GM10847 (cell line): ENCODE results near the gene ATP6V1A.
A peak's percentile ranks its signal among the peaks of the same experiment; 100 is the strongest.

Experiments
- POLR2A ChIP-seq: IDR thresholded peaks from 2 replicates; pipeline ENCODE4 v1.6.1; 2011; ENCODE audit not compliant: insufficient read length; ENCODE audit errors: extremely low read depth

The ATP6V1A gene

DNA sequence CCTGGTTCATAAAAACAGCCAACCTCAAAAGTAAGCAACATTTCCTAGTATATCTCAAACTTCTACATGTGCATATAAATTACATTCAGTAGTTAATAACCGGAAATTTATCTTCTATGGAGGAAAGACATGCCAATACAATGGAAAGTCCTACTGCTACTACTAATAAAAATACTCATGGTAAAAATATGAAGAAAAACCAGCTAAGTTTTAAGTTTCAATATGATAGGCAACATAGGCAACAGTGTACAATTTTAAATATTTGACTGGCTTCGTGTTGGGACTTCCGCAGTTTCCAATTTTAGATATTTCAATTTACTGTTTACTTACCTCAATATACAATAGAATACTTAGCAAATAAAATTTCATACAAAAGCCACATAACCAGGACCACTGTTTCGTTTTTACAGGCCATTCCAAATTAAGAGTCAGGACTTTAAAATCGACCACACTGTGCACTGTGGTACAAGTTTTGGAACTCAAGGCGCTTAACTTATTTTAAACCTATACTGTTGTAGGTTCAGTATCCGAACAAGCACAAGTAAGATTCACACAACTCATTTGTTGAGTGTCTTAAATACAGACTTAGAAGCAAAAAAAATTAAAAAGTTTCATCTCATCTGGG is 3.7 kb upstream of the ATP6V1A start:
- no peak for TF ChIP-seq POLR2A

DNA sequence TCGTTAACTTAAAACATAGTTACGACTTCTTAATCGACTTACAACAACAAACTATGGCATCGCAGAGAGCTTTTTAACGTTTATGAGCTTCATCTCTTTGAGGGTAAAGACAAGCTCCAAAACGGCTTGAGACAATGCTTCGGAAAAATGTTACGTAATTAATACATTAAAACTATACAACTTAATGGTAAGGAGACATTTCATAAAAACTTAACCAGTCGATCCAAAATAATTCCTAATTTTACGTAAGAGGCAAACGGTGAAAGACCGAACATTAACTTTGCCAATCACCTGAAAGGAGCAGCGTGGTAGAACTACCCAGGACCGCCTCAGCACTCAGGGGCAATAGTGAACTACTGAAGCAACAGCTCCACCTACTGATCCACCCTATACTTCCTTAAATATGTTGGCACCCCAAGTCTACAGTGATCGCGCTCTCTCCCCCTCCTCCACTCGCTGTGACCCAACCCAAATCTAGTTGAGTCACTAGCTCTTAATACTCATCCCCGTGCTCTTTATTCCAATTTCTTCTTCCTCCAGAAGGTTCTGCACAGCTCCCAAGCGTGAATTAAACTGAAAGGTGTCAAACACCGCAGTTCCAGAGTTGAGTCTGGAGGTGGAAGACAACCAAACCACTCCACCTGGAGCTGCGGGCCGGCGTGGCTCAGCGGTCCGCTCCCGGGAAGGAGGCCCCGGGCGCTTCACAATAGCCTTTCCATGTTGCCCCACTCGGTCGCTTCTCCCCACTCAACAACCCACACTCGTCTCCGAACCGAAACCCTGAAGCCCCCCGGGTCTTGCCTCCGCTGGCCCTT is 1.7 kb upstream of the ATP6V1A start:
- TF ChIP-seq POLR2A, result no peak

DNA sequence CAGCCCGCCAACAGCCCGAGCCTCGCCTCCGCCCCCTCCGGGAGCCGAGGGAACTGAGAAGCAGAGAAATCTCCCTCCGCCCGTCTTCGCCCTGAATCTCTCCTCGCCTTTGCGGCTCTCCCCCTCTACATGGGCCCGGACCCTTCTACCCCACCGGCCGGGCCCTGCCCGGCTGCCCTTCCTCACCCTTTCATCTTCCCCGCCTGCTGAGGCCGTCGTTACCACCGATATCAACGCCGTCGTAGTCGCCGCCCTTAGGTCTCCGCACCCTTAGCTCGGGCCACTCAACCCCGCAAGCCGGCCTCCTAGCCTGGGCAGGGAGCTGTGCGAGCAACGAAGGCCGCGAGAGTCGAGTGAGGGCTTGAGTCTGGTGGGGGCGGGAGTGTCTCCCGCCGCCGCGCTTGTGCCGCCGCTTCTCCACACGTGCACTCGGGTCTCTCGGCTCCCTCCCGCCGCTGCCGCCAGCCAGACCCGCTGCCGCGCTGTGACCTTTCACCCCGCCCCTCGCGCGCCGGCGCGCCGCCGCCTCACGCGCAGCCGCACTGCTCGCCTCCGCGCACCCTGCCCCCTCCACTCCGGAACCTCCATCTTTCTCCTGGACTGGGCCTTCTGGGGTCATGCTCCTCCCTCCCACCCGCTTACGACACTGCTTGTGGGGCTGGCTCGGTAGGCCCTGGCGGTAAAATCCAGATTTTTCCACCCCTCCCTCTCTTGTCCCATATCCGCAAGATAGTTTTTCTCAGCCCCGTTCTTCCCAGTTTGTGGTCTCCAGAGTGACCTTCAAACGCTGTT is 883 bp upstream of the ATP6V1A start, which contains the start of gene NAA50:
Gene NAA50 (minus strand): TSS at position 494 of the 792 bp plus-strand sequence. CDS start 300 bp downstream, at position 194.
- TF ChIP-seq POLR2A, result peak; percentile 81

DNA sequence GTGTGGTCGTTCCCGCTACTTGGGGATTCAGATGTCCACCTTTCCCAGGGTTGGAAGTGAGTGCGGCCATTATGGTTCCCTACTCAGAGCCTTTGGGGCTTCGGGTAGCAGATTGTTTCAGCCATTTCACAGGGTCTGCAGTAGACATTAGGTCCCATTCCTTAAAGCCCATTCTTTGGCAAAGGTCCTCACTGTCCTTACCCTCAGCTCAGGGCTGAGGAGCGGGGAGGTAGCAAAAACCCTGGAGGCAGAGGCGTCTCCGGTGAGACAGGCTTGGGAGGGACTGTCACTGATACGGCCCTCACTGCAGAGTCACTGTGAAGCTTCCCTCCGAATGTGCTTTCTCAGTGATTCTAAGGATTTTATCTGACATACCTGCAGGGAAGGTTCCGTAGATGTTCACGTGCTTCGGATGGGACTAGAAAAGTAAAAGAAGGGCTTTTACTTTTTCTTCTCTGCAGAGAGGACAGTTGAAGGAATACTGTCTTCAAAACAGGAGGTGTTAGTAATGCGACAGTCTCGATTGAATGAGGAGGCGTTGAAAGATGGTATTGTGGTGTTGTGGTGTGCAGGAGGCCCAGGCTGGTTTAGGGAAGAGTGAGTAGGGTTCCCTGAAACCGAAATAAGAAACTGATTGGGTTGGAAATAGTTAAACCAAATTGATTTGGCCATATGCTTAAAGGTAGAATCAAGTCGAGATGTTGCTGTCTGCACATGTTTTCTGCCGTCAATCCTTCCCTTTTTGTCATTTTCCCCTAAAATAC is 630 bp downstream of the ATP6V1A start:
- TF ChIP-seq POLR2A, result no peak

DNA sequence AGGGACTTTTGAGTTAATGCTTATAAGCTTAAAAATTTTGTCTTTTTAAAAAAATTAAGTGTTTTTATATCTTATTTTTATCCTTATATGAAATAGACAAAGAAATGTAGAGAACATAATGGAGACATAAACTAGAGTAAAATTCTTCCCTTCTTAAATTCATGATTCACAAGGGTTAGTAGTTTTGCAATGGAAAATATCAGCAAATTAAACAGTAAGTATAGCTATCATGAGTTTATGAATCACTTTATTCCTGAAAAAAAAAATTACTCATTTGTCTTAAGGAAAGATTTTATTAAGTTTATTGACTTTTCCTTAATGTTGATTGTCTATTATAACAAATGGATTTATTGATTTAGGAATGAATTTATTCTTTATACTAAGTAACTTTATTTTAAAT is 4.3 kb downstream of the ATP6V1A start:
- no peak for TF ChIP-seq POLR2A

DNA sequence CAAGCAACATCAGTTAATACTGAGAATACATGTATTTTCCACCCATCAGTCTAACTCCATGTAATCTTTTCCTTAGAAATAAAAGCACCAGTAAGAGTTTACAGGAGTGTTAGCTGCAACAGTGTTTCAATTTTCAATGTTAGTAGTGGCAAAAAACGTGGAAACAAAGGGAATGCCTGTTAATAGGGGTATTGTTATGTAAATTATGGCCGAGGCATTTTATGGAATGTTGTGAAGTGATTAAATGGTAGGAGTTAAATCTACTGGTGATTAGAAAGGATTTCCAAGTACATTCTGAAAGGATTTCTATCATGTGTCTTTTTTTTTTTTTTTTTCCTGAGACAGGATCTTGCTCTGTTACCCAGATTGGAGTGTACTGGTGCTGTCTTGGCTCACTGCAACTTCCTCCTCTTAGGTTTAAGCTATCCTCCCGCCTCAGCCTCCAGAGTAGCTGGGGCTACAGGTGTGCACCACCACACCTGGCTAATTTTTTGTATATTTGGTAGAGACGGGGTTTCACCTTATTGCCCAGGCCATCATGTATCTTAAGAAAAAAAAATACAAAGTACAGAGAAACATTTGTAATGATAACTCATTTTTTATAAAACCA is 6.6 kb downstream of the ATP6V1A start:
- no peak for TF ChIP-seq POLR2A

DNA sequence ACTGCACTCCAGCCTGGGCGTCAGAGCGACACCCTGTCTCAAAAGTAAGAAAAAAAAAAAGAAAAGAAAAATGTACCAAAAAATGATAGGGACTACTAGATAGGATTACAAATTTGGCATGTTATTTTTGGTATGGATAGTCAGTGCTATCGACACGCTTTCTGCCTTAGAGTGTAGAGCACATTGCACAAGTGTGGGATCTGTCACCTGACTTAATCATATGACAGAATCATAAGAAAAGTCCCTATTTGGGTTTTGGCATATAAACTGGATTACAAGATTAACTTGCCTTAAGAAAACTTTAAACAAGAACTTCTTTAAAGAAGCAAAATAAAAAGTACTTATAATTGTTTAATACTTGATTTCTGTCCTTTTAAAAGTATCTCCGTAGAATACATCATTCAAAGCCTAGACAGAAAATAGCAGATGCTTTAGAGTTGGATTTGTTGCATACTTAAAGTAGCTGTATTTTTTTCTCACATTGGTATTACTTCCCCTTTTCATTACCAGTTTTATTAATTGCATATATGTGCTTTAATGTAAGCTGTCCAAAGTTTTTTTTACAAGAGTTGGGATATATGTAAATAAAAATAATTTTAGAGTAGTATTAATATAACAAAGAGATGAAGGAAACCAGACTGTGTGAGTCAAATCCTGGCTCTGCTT is 7.8 kb downstream of the ATP6V1A start:
- no peak for TF ChIP-seq POLR2A

DNA sequence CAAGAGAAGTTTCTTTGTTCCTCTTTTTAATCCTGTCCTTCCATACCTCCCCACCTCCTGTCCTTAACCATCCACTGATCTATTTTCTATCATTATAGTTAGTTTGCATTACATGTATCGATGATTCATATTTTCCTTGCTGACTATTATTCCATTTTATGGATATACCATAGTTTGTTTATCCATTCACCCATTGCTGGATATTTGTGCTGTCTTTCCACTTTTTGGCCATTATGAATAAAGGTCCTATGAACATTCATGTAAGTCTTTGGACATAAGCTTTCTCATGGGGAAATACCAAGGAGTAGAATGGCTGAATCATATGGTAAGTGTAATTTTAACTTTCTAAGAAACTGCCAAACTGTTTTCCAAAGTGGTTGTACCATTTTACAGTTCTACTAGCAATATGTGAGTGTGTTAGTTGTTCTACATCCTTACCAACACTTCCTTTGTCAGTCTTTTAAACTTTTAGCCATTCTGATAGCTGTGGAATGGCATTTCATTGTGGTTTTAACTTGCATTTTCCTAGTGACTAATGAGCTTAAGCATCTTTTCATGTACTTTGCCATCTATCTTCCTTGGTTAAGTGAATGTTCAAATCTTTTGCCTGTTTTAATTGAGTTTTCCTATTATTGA is 11.7 kb downstream of the ATP6V1A start:
- no peak for TF ChIP-seq POLR2A

DNA sequence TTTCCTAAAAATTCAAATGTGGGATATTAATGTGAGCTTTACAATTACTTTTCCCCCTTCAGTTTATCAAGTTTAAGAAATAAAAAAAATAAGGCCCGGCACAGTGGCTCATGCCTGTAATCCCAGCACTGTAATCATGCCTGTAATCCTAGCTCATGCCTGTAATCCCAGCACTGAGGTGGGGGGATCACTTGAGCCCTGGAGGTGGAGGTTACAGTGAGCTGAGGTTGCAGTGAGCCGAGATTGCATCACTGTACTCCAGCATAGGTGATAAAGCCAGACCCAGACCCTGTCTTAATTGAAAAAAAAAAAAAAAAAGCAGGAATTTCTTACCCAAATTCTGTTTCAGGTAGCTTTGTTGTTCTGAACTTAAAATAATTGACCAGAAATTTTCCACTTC is 17.9 kb downstream of the ATP6V1A start:
- no peak for TF ChIP-seq POLR2A

DNA sequence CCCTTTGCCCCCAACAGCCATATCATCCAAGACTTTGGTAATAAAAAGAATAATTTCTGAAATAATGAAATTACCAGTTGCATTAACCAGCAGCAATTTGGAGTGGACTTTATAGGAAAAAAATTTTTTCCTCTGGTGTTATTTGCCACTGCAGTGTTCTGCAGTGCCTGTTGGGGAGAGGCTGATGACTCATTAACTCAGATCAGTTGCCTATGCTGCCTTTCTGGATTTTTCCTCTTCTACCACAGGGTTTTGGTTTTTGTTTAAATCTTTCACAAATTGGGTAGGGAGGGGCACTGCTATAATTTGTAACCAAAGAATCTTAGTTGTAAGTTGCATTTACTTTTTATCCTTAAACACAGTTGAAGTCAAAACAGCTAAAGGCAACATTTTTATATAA is 22.7 kb downstream of the ATP6V1A start:
- no peak for TF ChIP-seq POLR2A

DNA sequence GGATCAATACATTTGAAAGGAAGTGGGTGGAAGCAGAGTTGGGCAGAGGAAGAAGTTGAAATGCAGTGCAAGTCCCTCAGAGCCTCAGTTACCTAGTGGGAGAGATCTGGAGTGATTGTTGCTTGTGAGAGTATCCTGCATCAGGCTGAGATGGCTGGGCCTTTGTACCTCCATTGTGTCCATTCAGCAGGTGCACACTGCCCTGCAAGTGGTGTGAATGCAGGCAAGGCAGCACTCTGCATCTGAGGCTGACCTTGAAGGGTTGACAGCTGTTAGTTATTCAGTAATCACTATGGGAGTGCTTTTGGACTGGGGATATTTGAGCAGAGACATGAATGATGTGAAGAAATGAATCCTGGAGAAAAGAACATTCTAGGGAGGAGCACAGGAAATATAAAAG is 25.2 kb downstream of the ATP6V1A start:
- no peak for TF ChIP-seq POLR2A

DNA sequence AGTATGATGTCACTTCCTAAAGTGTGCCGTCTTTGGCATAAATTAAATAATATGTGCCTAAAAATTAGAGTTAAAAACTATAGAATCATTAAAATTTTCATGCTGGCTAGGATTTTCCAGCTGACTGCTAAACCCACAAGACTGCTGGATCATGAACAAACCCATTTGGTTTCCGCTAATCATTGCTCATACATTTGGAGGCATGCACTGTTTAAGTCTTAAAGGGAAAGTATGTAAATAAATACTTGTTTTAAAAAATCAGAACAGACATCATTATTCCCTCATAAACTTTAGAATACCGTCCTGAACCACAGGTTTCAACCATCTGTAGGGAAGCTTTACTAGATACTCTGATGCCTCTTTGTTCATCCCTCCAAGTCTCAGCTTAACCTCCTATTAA is 26.5 kb downstream of the ATP6V1A start:
- no peak for TF ChIP-seq POLR2A

DNA sequence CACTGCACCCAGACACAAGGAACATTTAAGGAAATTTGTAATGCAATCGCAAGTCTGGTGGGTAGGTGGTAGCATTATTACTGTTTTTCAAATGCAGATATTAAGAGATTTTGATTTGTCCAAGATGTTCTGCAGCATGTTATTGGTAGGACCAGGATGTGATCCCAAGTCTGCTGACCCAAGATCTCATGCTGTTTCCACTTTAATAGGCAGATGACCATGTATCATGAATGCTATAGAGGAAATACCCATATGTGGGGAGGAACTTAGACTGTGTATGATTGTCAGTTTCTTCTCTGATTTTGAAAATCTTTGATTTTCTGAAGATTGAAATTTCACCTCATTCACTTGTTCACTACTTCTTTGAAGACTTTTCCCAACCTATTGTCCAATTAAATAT is 28.7 kb downstream of the ATP6V1A start:
- TF ChIP-seq POLR2A, result no peak

DNA sequence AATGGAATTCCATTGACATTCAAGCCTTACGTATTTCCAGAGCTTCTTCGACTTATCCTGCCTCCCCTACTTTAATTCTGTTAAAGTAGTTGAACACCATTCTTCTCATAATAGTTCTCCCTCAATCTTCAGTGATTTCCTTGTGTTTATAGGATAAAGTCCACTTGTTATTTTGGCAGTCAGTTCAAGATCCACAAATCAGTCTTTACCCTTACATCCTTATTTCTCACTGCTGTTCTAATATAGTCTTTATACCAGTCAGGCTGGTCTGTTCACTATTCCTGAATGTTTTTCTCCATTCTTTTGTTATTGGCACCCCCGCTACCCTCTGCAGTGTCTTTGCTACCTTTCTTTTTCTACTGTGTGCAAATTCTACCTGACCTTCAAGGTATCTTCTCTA is 29.7 kb downstream of the ATP6V1A start:
- TF ChIP-seq POLR2A, result no peak
